Bronchial epithelial cell (primary cell): ENCODE data around the gene PSD4. TPM values are rescaled to one million over a fixed set of nuclear protein-coding genes. Genes with fewer than 3 reads are reported as not detected.

Experiments
- DNase-seq: peaks from one replicate; pipeline ENCODE4 v3.0.0-alpha.2; 2010; ENCODE audit warnings: low read depth
- FAIRE-seq: peaks from 2 replicates; lab custom pipeline; 2011; peaks lifted over from hg19 to GRCh38; lab: Jason Lieb, UNC
- H3K27me3 ChIP-seq: 2 replicates; pipeline ENCODE4 v1.5.1; 2011; ENCODE audit warnings: low read length; ENCODE audit not compliant: control insufficient read depth, insufficient read depth
- H3K36me3 ChIP-seq: 2 replicates; pipeline ENCODE4 v1.5.1; 2011; ENCODE audit warnings: low read length; ENCODE audit not compliant: control insufficient read depth, insufficient read depth
- H3K4me3 ChIP-seq: 2 replicates; pipeline ENCODE4 v1.5.1; 2011; ENCODE audit warnings: mild to moderate bottlenecking, low read depth, low read length, control low read depth
- CTCF ChIP-seq: IDR thresholded peaks from 2 replicates; pipeline ENCODE4 v1.5.1; 2011; ENCODE audit warnings: mild to moderate bottlenecking, moderate library complexity, low read length, control low read depth, inconsistent platforms; ENCODE audit not compliant: insufficient read depth, severe bottlenecking
- total RNA-seq: library from RNA; depleted of rRNA; stranded (reverse); fragments of >200 nt; gene quantifications from 2 replicates; pipeline ENCODE4 v1.2.1, GENCODE V29; 2014

The PSD4 gene
- total RNA-seq, 1 donor from 2014 or later = 25.0 TPM

- H3K36me3 ChIP-seq = no peaks in the 10 kb centered on the region
- no peak for TF ChIP-seq CTCF
- DNase-seq = no peak
- FAIRE-seq = no peak
- H3K27me3 ChIP-seq = no peaks in the 10 kb centered on the region
- H3K4me3 ChIP-seq = no peak overlapping the region
These were observed 56.8 kb downstream of the PSD4 start for GRCh38 chr2:113230531-113230930.

- DNase-seq (no peak), FAIRE-seq (no peak)
- TF ChIP-seq CTCF = no peak
- no peaks in the 10 kb centered on the region for H3K27me3 ChIP-seq
- H3K4me3 ChIP-seq = no peak overlapping the region
- no peaks in the 10 kb centered on the region for H3K36me3 ChIP-seq
These were observed 57.3 kb downstream of the PSD4 start for GRCh38 chr2:113231064-113231463.

DNA sequence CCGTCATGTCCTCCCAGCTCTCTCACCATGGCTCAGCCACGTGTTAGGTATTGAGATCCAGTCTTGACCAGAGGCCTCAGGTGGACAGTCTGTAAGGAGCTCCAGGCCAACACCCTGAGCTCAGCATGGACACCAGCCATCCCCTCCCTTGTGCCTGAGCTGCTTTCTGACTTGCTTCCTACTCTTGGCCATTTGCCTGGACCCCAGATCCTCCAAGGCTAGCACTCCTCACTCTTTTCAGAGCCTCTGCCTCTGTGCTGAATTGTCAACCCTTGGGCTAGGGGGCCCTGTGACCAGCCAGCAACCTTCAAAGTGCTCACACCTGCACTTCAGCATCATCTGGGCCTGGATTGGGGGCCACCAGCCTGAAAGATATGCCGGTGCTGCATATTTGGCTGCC, 58.4 kb downstream of the PSD4 start:
- DNase-seq (no peak), FAIRE-seq (no peak)
- no peaks in the 10 kb centered on the region for H3K27me3 ChIP-seq
- H3K4me3 ChIP-seq = no peak overlapping the region
- no peaks in the 10 kb centered on the region for H3K36me3 ChIP-seq
- no peak for TF ChIP-seq CTCF

DNA sequence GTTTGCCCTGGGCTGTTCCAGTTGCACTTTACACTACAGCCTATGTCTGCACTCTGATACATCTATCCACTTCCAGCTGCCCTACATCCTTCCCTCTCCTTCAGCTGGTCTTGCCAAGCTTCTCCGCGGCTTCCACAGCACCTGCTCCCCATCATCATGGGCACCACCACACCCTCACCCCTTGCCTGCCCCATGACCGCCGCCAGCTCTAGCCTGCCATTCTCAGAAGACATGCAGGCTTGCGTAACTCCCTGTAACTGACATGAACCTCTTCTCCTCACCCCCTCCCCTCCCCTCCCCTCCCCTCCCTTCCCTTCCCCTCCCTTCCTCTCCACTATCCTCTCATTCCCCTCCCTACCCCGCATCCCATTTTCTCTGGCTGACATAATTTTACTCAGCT, 59.0 kb downstream of the PSD4 start:
- no peak for FAIRE-seq

GRCh38 chr2:113233593-113234550, 60.1 kb downstream of the PSD4 start:
- FAIRE-seq (no peak), DNase-seq (peak; percentile 45)
- peak; percentile 40 for TF ChIP-seq CTCF
- no peaks in the 10 kb centered on the region for H3K36me3 ChIP-seq
- no peaks in the 10 kb centered on the region for H3K27me3 ChIP-seq
- H3K4me3 ChIP-seq = no peak overlapping the region

More for the DNA sequence above, 59.0 kb downstream of the PSD4 start:
- DNase-seq = no peak
- no peak for TF ChIP-seq CTCF
- Histone ChIP-seq H3K36me3 (no peaks in the 10 kb centered on the region), H3K4me3 (no peak overlapping the region), H3K27me3 (no peaks in the 10 kb centered on the region)
